ENCODE results near the gene ATP6V0A4.

ATP6V0A4 gene

GRCh38 chr7:138662076-138662990, 135.7 kb downstream of the ATP6V0A4 start:
- DNase-seq (ENCODE audit: low read depth in 2 of 2): no peak

GRCh38 chr7:138661069-138661635, 136.8 kb downstream of the ATP6V0A4 start:
- no peak for DNase-seq (ENCODE audit: low read depth in 2 of 2)

DNA sequence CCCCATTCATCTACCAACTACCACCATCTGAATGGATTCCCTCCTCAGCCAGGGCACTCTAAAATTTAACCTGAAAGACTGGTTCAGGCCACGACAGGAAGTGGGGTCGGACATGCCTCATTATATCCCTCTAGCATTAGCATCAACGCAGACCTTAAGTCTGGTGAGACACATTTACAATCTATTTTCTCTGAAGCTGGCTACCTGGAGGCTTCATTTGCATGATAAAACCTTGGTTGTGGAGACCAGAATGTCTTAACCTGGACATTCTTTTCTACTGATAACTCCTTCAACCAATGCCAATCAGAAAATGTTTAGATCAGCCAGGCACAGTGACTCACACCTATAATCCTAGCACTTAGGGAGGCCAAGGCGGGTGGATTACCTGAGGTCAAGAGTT, 139.1 kb downstream of the ATP6V0A4 start:
- DNase-seq (ENCODE audit: low read depth in 2 of 2): no peak

DNA sequence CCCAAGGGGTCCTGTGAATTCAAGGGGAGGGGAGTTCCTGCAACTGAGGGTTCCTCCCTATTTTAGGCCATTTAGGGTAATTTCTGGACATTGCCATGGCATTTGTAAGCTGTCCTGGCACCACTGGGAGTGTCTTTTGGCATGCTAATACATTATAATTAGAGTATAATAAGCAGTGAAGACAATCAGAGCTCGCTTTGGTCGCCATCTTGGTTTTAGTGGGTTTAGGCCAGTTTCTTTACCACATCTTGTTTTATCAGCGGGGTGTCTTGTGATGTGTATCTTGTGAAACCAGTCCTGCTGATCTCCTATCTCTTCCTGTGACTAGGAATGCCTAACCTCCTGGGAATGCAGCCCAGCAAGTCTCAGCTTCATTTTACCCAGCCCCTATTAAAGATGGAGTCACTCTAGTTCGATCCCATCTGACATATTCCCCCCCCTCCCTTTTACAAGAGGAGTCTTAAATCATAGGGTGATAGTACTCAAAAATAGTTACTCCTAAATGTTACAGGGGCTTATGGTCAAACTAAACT, 140.1 kb downstream of the ATP6V0A4 start:
- DNase-seq (ENCODE audit: low read depth in 2 of 2): no peak

DNA sequence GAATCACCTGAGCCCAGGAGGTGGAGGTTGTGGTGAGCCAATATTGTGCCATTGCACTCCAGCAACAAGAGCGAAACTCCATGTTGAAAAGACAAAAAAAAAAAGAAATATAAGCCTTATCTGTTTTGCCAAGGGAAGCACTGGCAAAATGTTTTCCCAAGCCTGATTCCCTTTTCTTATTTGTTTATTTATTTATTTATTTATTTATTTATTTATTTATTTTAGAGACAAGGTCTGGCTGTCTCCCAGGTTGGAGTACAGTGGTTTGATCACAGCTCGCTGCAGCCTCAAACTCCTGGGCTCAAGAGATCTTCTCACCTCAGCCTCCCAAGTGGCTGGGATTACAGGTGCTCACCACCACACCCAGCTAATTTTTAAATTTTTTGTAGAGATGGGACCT, 141.0 kb downstream of the ATP6V0A4 start:
- no peak for DNase-seq (ENCODE audit: low read depth in 2 of 2)
